Measurements from ENCODE around the gene ZNF644. TPM values are rescaled to one million over a fixed set of nuclear protein-coding genes. Genes with fewer than 3 reads are reported as not detected.

Gene ZNF644
- polyA plus RNA-seq, 3 donors from 2014 or later = 32.6 to 53.9 (median 34.0) TPM

DNA sequence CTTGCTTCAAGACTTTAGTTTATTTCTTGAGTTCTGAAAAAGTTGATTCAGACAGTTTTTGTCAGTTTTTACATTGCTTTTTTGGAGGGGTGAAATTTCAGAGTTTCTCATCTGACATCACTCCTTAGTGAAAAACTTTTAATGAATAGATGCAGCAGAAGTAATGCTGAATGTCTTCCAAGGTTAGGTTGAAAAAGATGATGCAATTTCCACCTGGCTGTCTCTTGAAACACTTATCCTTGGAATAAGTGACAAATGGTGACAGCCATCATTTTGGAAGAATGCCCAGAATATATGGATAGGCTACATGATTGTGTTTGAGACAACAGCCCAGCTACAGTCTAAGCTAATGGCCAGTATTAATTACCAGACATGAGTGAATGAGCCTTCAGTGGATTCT lies 140.8 kb downstream of the ZNF644 start:
- Mint-ChIP-seq H3K27ac (no peak overlapping the region), H3K4me3 (no peak overlapping the region), H3K4me1 (no peaks in the 10 kb centered on the region), H3K27me3 (ENCODE audit: low read depth in 3 of 3) (peaks cover 7 to 16% (median 13%) of the 10 kb centered on the region in 3 donors), H3K9me3 (peaks cover 23 to 57% (median 34%) of the 10 kb centered on the region in 6 donors), H3K36me3 (peaks cover 11 to 28% (median 26%) of the 10 kb centered on the region in 3 donors)
- no peak for DNase-seq

DNA sequence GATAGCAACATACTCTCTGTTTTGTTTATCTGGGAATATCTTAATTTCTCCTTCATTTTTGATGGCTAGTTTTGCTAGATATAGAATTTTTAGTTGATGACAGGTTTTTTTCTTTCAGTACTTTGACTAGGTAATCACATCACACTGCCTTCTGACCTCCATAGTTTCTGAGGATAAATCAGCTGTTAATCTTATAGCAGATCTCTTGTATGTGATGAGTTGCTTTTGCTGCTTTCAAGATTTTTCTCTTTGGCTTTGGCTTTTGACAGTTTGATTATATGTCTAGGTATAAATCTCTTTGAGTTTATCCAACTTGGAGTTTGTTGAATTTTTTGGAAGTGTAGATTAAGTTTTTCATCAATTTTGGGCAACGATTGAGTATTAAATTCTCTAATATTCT lies 142.6 kb downstream of the ZNF644 start:
- no peak for DNase-seq
- Mint-ChIP-seq H3K4me1 (no peaks in the 10 kb centered on the region), H3K27ac (no peak overlapping the region), H3K36me3 (peaks cover 11 to 28% (median 26%) of the 10 kb centered on the region in 3 donors), H3K9me3 (peaks cover 23 to 57% (median 34%) of the 10 kb centered on the region in 6 donors), H3K4me3 (no peak overlapping the region), H3K27me3 (ENCODE audit: low read depth in 3 of 3) (peaks cover 7 to 18% (median 16%) of the 10 kb centered on the region in 3 donors)

DNA sequence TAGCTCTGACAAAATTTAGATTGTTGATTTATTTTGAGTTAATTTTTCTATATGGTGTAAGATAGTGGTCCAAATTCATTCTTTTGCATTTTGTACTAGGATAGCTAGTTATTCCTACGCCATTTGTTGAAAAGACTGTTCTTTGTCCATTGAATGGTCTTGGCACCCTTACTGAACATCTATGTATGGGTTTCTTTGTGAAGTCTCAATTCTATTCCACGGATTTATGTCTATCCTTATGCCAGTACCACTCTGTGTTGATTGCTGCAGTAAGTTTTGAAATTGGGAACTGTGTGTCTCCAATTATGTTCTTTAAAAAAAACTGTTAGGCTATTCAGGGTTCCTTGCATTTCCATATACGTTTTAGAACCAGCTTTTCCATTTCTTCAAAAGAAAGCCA lies 145.7 kb downstream of the ZNF644 start:
- DNase-seq = no peak
- H3K9me3 Mint-ChIP-seq = peaks cover 21 to 39% (median 32%) of the 10 kb centered on the region in 6 donors
- H3K27ac Mint-ChIP-seq = no peak overlapping the region
- H3K4me1 Mint-ChIP-seq = no peaks in the 10 kb centered on the region
- peaks cover 8 to 31% (median 9%) of the 10 kb centered on the region in 3 donors for H3K27me3 Mint-ChIP-seq (ENCODE audit: low read depth in 3 of 3)
- no peak overlapping the region for H3K4me3 Mint-ChIP-seq
- H3K36me3 Mint-ChIP-seq = peaks cover 11 to 26% (median 24%) of the 10 kb centered on the region in 3 donors

Measured in immature natural killer cell (primary cell).